Lower leg skin (tissue), 3 donors: ENCODE measurements around the gene GARS1.

ENCODE experiments used
- CTCF ChIP-seq, 3 donors: fragments of 450-650 bp; IDR thresholded peaks; one replicate each; pipeline ENCODE4 v1.5.1; 2016; ENCODE audit warnings: antibody characterized with exemption in 3 of 3, mild to moderate bottlenecking in 3 of 3, moderate library complexity in 2 of 3
- POLR2A ChIP-seq, 2 donors: fragments of 450-650 bp; IDR thresholded peaks; one replicate each; pipeline ENCODE4 v1.6.1; 2016 to 2017; ENCODE audit warnings: antibody characterized with exemption in 2 of 2, mild to moderate bottlenecking in 1 of 2, moderate library complexity in 1 of 2

- TF ChIP-seq CTCF (IDR thresholded peaks at IDR 0.05) (no peak), POLR2A (IDR thresholded peaks at IDR 0.05) (no peak)
Measured at GRCh38 chr7:30633223-30633622, 38.5 kb downstream of the GARS1 start.
